Transverse colon (tissue), 4 donors: ENCODE data around the gene MRPS22. TPM values are rescaled to one million over a fixed set of nuclear protein-coding genes. Genes with fewer than 3 reads are reported as not detected.

ENCODE experiments used
- DNase-seq: peaks from one replicate; pipeline ENCODE4 v3.0.0-alpha.2; 2019
- H3K27ac ChIP-seq, 4 donors: fragments of 200-600 bp; sonication (generic); 2 replicates each; pipeline ENCODE4 v1.5.1; 2016 to 2018; ENCODE audit warnings: inconsistent platforms in 4 of 4
- H3K27me3 ChIP-seq: fragments of 200-600 bp; sonication (generic); 2 replicates; pipeline ENCODE4 v1.5.1; 2017; ENCODE audit warnings: inconsistent platforms
- H3K36me3 ChIP-seq, 4 donors: fragments of 200-600 bp; sonication (generic); 2 replicates each; pipeline ENCODE4 v1.5.1; 2017 to 2019; ENCODE audit warnings: inconsistent platforms in 4 of 4
- H3K4me1 ChIP-seq, 4 donors: fragments of 200-600 bp; sonication (generic); 2 replicates each; pipeline ENCODE4 v1.5.1; 2017 to 2020; ENCODE audit warnings: inconsistent platforms in 4 of 4
- H3K4me3 ChIP-seq, 4 donors: fragments of 200-600 bp; sonication (generic); 1 replicate in 1 of 4; 2 replicates in 3 of 4; pipeline versions ENCODE4 v1.5.1 to v1.6.1; 2017 to 2019; ENCODE audit warnings: inconsistent platforms in 4 of 4
- H3K9me3 ChIP-seq, 2 donors: fragments of 200-600 bp; sonication (generic); 2 replicates each; pipeline ENCODE4 v1.5.1; 2017 to 2019; ENCODE audit warnings: inconsistent platforms in 2 of 2
- EP300 ChIP-seq: sonication (generic); formaldehyde crosslinking; IDR thresholded peaks from one replicate; pipeline ENCODE4 v1.6.1; 2017; ENCODE audit warnings: antibody characterized with exemption, low read depth
- POLR2A ChIP-seq: fragments of 450-650 bp; IDR thresholded peaks from one replicate; pipeline ENCODE4 v1.6.1; 2016; ENCODE audit warnings: antibody characterized with exemption, mild to moderate bottlenecking, moderate library complexity
- POLR2AphosphoS5 ChIP-seq, 3 donors: sonication (generic); formaldehyde crosslinking; IDR thresholded peaks; one replicate each; pipeline ENCODE4 v1.6.1; 2016; ENCODE audit warnings: antibody characterized with exemption in 3 of 3
- WGBS, 2 donors: methylation state at CpG; one replicate each; pipeline ENCODE4 v1.1.5; 2018; ENCODE audit warnings: low coverage in 1 of 2; 5-methylcytosine and 5-hydroxymethylcytosine counted together
- in situ Hi-C, 4 donors: fragments of 200-750 bp; cut with MboI; loops; one replicate each; pipeline versions ENCODE4 v1.15.0 to v1.15.1; 2017; ENCODE audit warnings: low sequenced_read_pairs in 3 of 4, low pct_ligation_motif_present in 1 of 4, low pct_unique_long_range_greater_than_20kb in 1 of 4
- intact Hi-C: fragments of 100-400 bp; cut with DNase I; formaldehyde crosslinking; loops from one replicate; pipeline ENCODE4 v1.15.1; 2023; ENCODE audit warnings: low total_unique reads
- total RNA-seq, 4 donors: library from RNA; depleted of rRNA; stranded (reverse); fragments of >200 nt; gene quantifications; one replicate each; pipeline ENCODE4 v1.1.0, GENCODE V29; 2016
- TF ChIP-seq, protein P1 (sequence below), 5 experiments: fragments of 200-600 bp in 3 of 5; fragments of 450-650 bp in 2 of 5; sonication (generic) in 3 of 5; IDR thresholded peaks; 1 replicate in 2 of 5; 2 replicates in 3 of 5; pipeline ENCODE4 v1.5.1; 2016 to 2017; ENCODE audit warnings: antibody characterized with exemption in 5 of 5, inconsistent platforms in 3 of 5, mild to moderate bottlenecking in 2 of 5, moderate library complexity in 1 of 5

The MRPS22 gene
- total RNA-seq, 4 donors from 2014 or later = 14.6 to 62.7 (median 51.6) TPM

DNA sequence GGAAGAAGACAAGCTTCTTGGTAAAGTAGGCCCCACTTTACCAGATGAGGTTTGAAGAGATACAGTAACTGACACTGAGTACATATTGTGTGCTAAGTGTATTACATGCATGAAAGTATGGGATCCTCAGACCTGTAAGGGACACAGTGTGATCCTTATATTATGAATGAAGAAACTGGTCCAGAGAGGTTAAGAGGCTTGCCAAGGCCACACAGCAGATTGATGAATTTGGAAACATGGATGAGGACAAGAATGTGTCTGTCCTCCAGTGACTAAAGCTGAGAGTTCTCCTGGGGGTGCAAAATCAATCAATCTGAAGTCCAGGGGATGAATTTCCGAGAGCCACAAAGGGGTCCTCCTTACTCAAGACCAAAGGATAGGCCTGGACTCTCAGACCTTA, 31.4 kb upstream of the MRPS22 start:
- Histone ChIP-seq H3K4me3 (no peak overlapping the region), H3K36me3 (no peaks in the 10 kb centered on the region), H3K4me1 (no peaks in the 10 kb centered on the region), H3K27ac (no peak overlapping the region), H3K9me3 (no peaks in the 10 kb centered on the region), H3K27me3 (peaks cover under 1% of the 10 kb centered on the region)
- intact Hi-C loops = no loop called here
- TF ChIP-seq EP300 = no peak
- WGBS, 2 donors = 94% methylated on average over 1 of the region's 1 CpG; no CpG with 5 or more reads in 1 of the 2 donors
- no peak for DNase-seq
- in situ Hi-C loops = loop anchor here in 3 of 4 donors (10.0 to 25.0 kb wide), 3 partner anchors 200 to 900 kb away; no protein-coding TSS in a partner anchor

- H3K27ac ChIP-seq = no peak overlapping the region
- H3K4me1 ChIP-seq = no peaks in the 10 kb centered on the region
- peaks cover 6% of the 10 kb centered on the region for H3K27me3 ChIP-seq
- H3K36me3 ChIP-seq = no peaks in the 10 kb centered on the region
- intact Hi-C loops (no loop called here), in situ Hi-C loops (loop anchor here in 3 of 4 donors (10.0 to 25.0 kb wide), 3 partner anchors 201 to 901 kb away; no protein-coding TSS in a partner anchor)
- H3K4me3 ChIP-seq = no peak overlapping the region
- DNase-seq = no peak
- 97% methylated on average over 2 of the region's 2 CpGs; no CpG with 5 or more reads in 1 of the 2 donors for WGBS, 2 donors
- no peak for TF ChIP-seq POLR2A
- no peak for TF ChIP-seq EP300
- TF ChIP-seq, protein P1, sequence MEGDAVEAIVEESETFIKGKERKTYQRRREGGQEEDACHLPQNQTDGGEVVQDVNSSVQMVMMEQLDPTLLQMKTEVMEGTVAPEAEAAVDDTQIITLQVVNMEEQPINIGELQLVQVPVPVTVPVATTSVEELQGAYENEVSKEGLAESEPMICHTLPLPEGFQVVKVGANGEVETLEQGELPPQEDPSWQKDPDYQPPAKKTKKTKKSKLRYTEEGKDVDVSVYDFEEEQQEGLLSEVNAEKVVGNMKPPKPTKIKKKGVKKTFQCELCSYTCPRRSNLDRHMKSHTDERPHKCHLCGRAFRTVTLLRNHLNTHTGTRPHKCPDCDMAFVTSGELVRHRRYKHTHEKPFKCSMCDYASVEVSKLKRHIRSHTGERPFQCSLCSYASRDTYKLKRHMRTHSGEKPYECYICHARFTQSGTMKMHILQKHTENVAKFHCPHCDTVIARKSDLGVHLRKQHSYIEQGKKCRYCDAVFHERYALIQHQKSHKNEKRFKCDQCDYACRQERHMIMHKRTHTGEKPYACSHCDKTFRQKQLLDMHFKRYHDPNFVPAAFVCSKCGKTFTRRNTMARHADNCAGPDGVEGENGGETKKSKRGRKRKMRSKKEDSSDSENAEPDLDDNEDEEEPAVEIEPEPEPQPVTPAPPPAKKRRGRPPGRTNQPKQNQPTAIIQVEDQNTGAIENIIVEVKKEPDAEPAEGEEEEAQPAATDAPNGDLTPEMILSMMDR (IDR thresholded peaks at IDR 0.05) = no peak
- no peak for TF ChIP-seq POLR2AphosphoS5 (IDR thresholded peaks at IDR 0.05)
- no peaks in the 10 kb centered on the region for H3K9me3 ChIP-seq
Measured at GRCh38 chr3:139312959-139313358, 30.9 kb upstream of the MRPS22 start.

- TF ChIP-seq, protein P1 (IDR thresholded peaks at IDR 0.05) = no peak
- TF ChIP-seq EP300 = no peak
- TF ChIP-seq POLR2A = no peak
- no peak for TF ChIP-seq POLR2AphosphoS5 (IDR thresholded peaks at IDR 0.05)
- Histone ChIP-seq H3K36me3 (no peaks in the 10 kb centered on the region), H3K9me3 (no peaks in the 10 kb centered on the region), H3K27me3 (peaks cover 16% of the 10 kb centered on the region), H3K27ac (no peak overlapping the region), H3K4me3 (no peak overlapping the region), H3K4me1 (no peaks in the 10 kb centered on the region)
- intact Hi-C loops = no loop called here
- in situ Hi-C loops = loop anchor here in 3 of 4 donors (10.0 to 25.0 kb wide), 3 partner anchors 202 to 902 kb away; no protein-coding TSS in a partner anchor
- WGBS, 2 donors = 51 to 84% methylated on average over 2 to 5 of the region's 5 CpGs
- no peak for DNase-seq
Measured at GRCh38 chr3:139313921-139314320, 29.9 kb upstream of the MRPS22 start.

- Histone ChIP-seq H3K4me1 (no peaks in the 10 kb centered on the region), H3K9me3 (no peaks in the 10 kb centered on the region), H3K27me3 (peaks cover 22% of the 10 kb centered on the region), H3K27ac (no peak overlapping the region), H3K4me3 (no peak overlapping the region), H3K36me3 (no peaks in the 10 kb centered on the region)
- in situ Hi-C loops = loop anchor here in 3 of 4 donors (10.0 to 25.0 kb wide), 3 partner anchors 205 to 905 kb away; no protein-coding TSS in a partner anchor
- DNase-seq = no peak
- 48% methylated on average over 6 of the region's 6 CpGs; no CpG with 5 or more reads in 1 of the 2 donors for WGBS, 2 donors
- TF ChIP-seq EP300 (no peak), POLR2A (no peak), POLR2AphosphoS5 (IDR thresholded peaks at IDR 0.05) (no peak)
- TF ChIP-seq, protein P1 (IDR thresholded peaks at IDR 0.05) = no peak
- intact Hi-C loops = no loop called here
Measured at GRCh38 chr3:139317215-139317614, 26.6 kb upstream of the MRPS22 start.
